Measurements from ENCODE around the gene IL10RA. TPM values are rescaled to one million over a fixed set of nuclear protein-coding genes. Genes with fewer than 3 reads are reported as not detected.
A peak's percentile ranks its signal among the peaks of the same experiment; 100 is the strongest.

Gene IL10RA
- total and polyA plus RNA-seq, 7 experiments from 2014 or later, result 85.2 to 300 (median 171) TPM

DNA sequence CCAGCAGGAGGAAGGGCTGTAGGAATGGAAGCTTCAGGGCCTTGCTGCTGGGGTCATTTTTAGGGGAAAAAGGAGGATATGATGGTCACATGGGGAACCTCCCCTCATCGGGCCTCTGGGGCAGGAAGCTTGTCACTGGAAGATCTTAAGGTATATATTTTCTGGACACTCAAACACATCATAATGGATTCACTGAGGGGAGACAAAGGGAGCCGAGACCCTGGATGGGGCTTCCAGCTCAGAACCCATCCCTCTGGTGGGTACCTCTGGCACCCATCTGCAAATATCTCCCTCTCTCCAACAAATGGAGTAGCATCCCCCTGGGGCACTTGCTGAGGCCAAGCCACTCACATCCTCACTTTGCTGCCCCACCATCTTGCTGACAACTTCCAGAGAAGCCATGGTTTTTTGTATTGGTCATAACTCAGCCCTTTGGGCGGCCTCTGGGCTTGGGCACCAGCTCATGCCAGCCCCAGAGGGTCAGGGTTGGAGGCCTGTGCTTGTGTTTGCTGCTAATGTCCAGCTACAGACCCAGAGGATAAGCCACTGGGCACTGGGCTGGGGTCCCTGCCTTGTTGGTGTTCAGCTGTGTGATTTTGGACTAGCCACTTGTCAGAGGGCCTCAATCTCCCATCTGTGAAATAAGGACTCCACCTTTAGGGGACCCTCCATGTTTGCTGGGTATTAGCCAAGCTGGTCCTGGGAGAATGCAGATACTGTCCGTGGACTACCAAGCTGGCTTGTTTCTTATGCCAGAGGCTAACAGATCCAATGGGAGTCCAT is 14.1 kb downstream of the IL10RA start:
- CTCF ChIA-PET, result interaction anchor here (0.8 to 4.0 kb wide), 10 partner anchors 9 to 177 kb away, joined by 3 to 29 read pairs (median 6); partner anchors contain the start of gene IL10RA
- H3K27me3 ChIP-seq (ENCODE audit: control insufficient read depth in 2 of 2, insufficient read depth in 2 of 2, low read length in 2 of 2), result no peaks in the 10 kb centered on the region
- no peak overlapping the region for H3K4me3 ChIP-seq (ENCODE audit: low read length)
- Mint-ChIP-seq H3K27ac (peak overlapping the region; percentile 77 to 98 (median 86)), H3K4me1 (peaks cover 52 to 96% (median 62%) of the 10 kb centered on the region in 7 donors), H3K4me3 (peak overlapping the region in 2 of 10 donors; percentile 63 to 82), H3K36me3 (peaks cover 22 to 65% (median 37%) of the 10 kb centered on the region in 5 donors), H3K27me3 (no peaks in the 10 kb centered on the region), H3K9me3 (peaks cover 0 to 8% (median 2%) of the 10 kb centered on the region in 11 donors)
- H3K9me3 ChIP-seq (ENCODE audit: control insufficient read depth in 2 of 3, low read length in 3 of 3), result no peaks in the 10 kb centered on the region
- H3K4me1 ChIP-seq (ENCODE audit: control insufficient read depth in 2 of 2, insufficient read depth in 2 of 2, low read length in 2 of 2), result peaks cover 45 to 96% of the 10 kb centered on the region in 2 donors
- DNase-seq (no peak), ATAC-seq (no peak)
- POLR2A ChIA-PET, result interaction anchor here (1.0 to 15.8 kb wide), 9 partner anchors 11 to 52 kb away, joined by 3 to 255 read pairs (median 37); partner anchors contain the start of gene IL10RA
- H3K27ac ChIP-seq (ENCODE audit: low read depth, low read length), result peak overlapping the region; percentile 58
- peaks cover 24 to 55% (median 29%) of the 10 kb centered on the region in 3 experiments for H3K36me3 ChIP-seq (ENCODE audit: control insufficient read depth in 2 of 3, insufficient read depth in 3 of 3, low read length in 3 of 3)
- intact Hi-C loops (cut with micrococcal nuclease), result loop anchor here in 1 of 2 donors (2.0 to 10.0 kb wide), 3 partner anchors 17 to 435 kb away; partner anchors contain the start of genes JAML and KMT2A

DNA sequence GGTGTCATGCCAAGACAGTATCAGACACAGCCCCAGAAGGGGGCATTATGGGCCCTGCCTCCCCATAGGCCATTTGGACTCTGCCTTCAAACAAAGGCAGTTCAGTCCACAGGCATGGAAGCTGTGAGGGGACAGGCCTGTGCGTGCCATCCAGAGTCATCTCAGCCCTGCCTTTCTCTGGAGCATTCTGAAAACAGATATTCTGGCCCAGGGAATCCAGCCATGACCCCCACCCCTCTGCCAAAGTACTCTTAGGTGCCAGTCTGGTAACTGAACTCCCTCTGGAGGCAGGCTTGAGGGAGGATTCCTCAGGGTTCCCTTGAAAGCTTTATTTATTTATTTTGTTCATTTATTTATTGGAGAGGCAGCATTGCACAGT is 14.6 kb downstream of the IL10RA start:
- H3K4me3 Mint-ChIP-seq, result peak overlapping the region in 3 of 10 donors; percentile 5 to 82 (median 66)
- peak overlapping the region in 7 of 9 donors; percentile 36 to 98 (median 88) for H3K27ac Mint-ChIP-seq
- no peaks in the 10 kb centered on the region for H3K27me3 ChIP-seq (ENCODE audit: control insufficient read depth in 2 of 2, insufficient read depth in 2 of 2, low read length in 2 of 2)
- DNase-seq (no peak), ATAC-seq (no peak)
- H3K9me3 ChIP-seq (ENCODE audit: control insufficient read depth in 2 of 3, low read length in 3 of 3), result no peaks in the 10 kb centered on the region
- H3K36me3 Mint-ChIP-seq, result peaks cover 18 to 64% (median 34%) of the 10 kb centered on the region in 5 donors
- H3K4me3 ChIP-seq (ENCODE audit: low read length), result no peak overlapping the region
- no peaks in the 10 kb centered on the region for H3K27me3 Mint-ChIP-seq
- peaks cover 58 to 96% (median 67%) of the 10 kb centered on the region in 7 donors for H3K4me1 Mint-ChIP-seq
- H3K9me3 Mint-ChIP-seq, result peaks cover 0 to 8% (median 2%) of the 10 kb centered on the region in 11 donors
- intact Hi-C loops (cut with micrococcal nuclease), result loop anchor here in 1 of 2 donors (2.0 to 10.0 kb wide), 3 partner anchors 16 to 434 kb away; partner anchors contain the start of genes JAML and KMT2A
- H3K27ac ChIP-seq (ENCODE audit: low read depth, low read length), result peak overlapping the region; percentile 58
- peaks cover 47 to 96% of the 10 kb centered on the region in 2 donors for H3K4me1 ChIP-seq (ENCODE audit: control insufficient read depth in 2 of 2, insufficient read depth in 2 of 2, low read length in 2 of 2)
- CTCF ChIA-PET, result interaction anchor here (0.9 to 4.0 kb wide), 8 partner anchors 11 to 178 kb away, joined by 3 to 29 read pairs (median 6); partner anchors contain the start of gene IL10RA
- POLR2A ChIA-PET, result interaction anchor here (1.0 to 15.8 kb wide), 9 partner anchors 11 to 51 kb away, joined by 3 to 255 read pairs (median 37); partner anchors contain the start of gene IL10RA
- H3K36me3 ChIP-seq (ENCODE audit: control insufficient read depth in 2 of 3, insufficient read depth in 3 of 3, low read length in 3 of 3), result peaks cover 18 to 49% (median 24%) of the 10 kb centered on the region in 3 experiments

DNA sequence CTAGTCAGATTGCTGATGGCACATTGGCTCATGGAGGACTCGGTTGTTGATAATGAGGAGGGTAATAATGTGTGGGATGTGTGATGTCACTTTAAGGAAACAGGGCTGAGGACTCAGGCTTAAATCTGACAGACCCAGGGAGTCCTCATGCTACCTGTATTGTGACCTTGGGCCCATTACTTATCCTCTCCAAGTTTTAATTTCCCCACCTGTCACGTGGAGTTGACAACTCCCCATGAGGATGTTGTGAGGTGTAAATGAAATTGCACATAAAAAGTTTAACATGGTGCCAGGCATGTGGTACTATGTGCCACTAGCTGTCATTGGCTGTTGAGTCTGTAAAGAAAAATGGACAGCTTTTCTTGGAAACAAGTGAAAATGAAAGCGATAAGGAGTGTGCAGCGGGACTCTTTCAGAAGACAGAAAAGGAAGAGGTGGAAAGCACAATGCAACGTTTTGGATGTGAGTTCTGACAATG is 15.3 kb downstream of the IL10RA start:
- peaks cover 65 to 97% (median 69%) of the 10 kb centered on the region in 7 donors for H3K4me1 Mint-ChIP-seq
- peak; percentile 34 for ATAC-seq
- CTCF ChIA-PET, result interaction anchor here (0.7 to 4.0 kb wide), 8 partner anchors 12 to 945 kb away, joined by 3 to 29 read pairs (median 4); partner anchors contain the start of gene IL10RA
- H3K4me3 Mint-ChIP-seq, result peak overlapping the region; percentile 14 to 82 (median 51)
- peak overlapping the region; percentile 79 to 98 (median 88) for H3K27ac Mint-ChIP-seq
- peaks cover 16 to 63% (median 32%) of the 10 kb centered on the region in 5 donors for H3K36me3 Mint-ChIP-seq
- Histone ChIP-seq H3K4me1 (ENCODE audit: control insufficient read depth in 2 of 2, insufficient read depth in 2 of 2, low read length in 2 of 2) (peaks cover 52 to 96% of the 10 kb centered on the region in 2 donors), H3K9me3 (ENCODE audit: control insufficient read depth in 2 of 3, low read length in 3 of 3) (no peaks in the 10 kb centered on the region), H3K27ac (ENCODE audit: low read depth, low read length) (peak overlapping the region; percentile 58), H3K27me3 (ENCODE audit: control insufficient read depth in 2 of 2, insufficient read depth in 2 of 2, low read length in 2 of 2) (no peaks in the 10 kb centered on the region), H3K36me3 (ENCODE audit: control insufficient read depth in 2 of 3, insufficient read depth in 3 of 3, low read length in 3 of 3) (peaks cover 17 to 42% (median 18%) of the 10 kb centered on the region in 3 experiments), H3K4me3 (ENCODE audit: low read length) (peak overlapping the region; percentile 23)
- peak in 1 of 9 donors; percentile 21 for DNase-seq
- H3K27me3 Mint-ChIP-seq, result no peaks in the 10 kb centered on the region
- peaks cover 0 to 8% (median 2%) of the 10 kb centered on the region in 11 donors for H3K9me3 Mint-ChIP-seq
- POLR2A ChIA-PET, result interaction anchor here (0.5 to 15.8 kb wide), 11 partner anchors 10 to 154 kb away, joined by 3 to 255 read pairs (median 21); partner anchors contain the start of gene IL10RA
- intact Hi-C loops (cut with micrococcal nuclease), result loop anchor here in 1 of 2 donors (2.0 to 10.0 kb wide), 3 partner anchors 15 to 433 kb away; partner anchors contain the start of genes JAML and KMT2A

DNA sequence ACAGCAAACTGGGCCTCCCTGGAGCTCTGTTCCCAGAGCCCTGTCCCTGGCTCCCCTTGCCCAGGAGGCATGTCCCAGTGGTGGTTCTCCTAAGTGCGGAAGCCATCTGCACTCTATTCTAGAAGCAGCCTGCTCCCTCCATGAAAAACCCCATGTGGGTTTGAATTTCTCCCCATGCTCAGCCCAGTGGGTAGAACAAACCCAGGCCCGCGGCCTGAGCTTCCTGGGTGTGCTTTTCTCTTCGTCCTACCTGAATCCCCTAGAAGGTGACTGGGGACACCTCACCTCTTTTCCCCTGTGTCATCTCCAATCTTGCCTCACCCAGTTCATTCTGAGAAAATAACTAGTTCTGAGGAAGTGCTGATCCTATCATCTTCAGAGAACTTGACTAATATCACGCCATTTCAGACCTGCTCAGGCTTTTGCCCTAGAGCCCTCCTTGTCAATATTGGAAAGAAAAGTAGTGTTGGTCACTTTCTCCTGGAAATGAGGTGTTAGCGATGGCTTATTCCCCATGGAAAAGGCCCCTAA is 15.9 kb downstream of the IL10RA start:
- Mint-ChIP-seq H3K4me1 (peaks cover 66 to 97% (median 73%) of the 10 kb centered on the region in 7 donors), H3K27ac (peak overlapping the region; percentile 79 to 98 (median 88)), H3K4me3 (peak overlapping the region; percentile 14 to 82 (median 59)), H3K36me3 (peaks cover 14 to 63% (median 27%) of the 10 kb centered on the region in 5 donors), H3K9me3 (peaks cover 0 to 8% (median 2%) of the 10 kb centered on the region in 11 donors), H3K27me3 (no peaks in the 10 kb centered on the region)
- H3K4me1 ChIP-seq (ENCODE audit: control insufficient read depth in 2 of 2, insufficient read depth in 2 of 2, low read length in 2 of 2), result peaks cover 57 to 96% of the 10 kb centered on the region in 2 donors
- H3K36me3 ChIP-seq (ENCODE audit: control insufficient read depth in 2 of 3, insufficient read depth in 3 of 3, low read length in 3 of 3), result peaks cover 11 to 37% (median 13%) of the 10 kb centered on the region in 3 experiments
- CTCF ChIA-PET, result interaction anchor here (0.7 to 4.0 kb wide), 7 partner anchors 15 to 945 kb away, joined by 3 to 29 read pairs (median 4); partner anchors contain the start of gene IL10RA
- intact Hi-C loops (cut with micrococcal nuclease), result loop anchor here (1.0 to 10.0 kb wide), 8 partner anchors 10 to 433 kb away; partner anchors contain the start of genes JAML (in 1 of the 2) and KMT2A (in 1 of the 2)
- H3K4me3 ChIP-seq (ENCODE audit: low read length), result peak overlapping the region; percentile 23
- peak in 1 of 9 donors; percentile 60 for DNase-seq
- POLR2A ChIA-PET, result interaction anchor here (0.5 to 15.8 kb wide), 12 partner anchors 10 to 154 kb away, joined by 3 to 255 read pairs (median 14); partner anchors contain the start of gene IL10RA
- ATAC-seq, result peak; percentile 24
- H3K27me3 ChIP-seq (ENCODE audit: control insufficient read depth in 2 of 2, insufficient read depth in 2 of 2, low read length in 2 of 2), result no peaks in the 10 kb centered on the region
- peak overlapping the region; percentile 58 for H3K27ac ChIP-seq (ENCODE audit: low read depth, low read length)
- H3K9me3 ChIP-seq (ENCODE audit: control insufficient read depth in 2 of 3, low read length in 3 of 3), result no peaks in the 10 kb centered on the region

DNA sequence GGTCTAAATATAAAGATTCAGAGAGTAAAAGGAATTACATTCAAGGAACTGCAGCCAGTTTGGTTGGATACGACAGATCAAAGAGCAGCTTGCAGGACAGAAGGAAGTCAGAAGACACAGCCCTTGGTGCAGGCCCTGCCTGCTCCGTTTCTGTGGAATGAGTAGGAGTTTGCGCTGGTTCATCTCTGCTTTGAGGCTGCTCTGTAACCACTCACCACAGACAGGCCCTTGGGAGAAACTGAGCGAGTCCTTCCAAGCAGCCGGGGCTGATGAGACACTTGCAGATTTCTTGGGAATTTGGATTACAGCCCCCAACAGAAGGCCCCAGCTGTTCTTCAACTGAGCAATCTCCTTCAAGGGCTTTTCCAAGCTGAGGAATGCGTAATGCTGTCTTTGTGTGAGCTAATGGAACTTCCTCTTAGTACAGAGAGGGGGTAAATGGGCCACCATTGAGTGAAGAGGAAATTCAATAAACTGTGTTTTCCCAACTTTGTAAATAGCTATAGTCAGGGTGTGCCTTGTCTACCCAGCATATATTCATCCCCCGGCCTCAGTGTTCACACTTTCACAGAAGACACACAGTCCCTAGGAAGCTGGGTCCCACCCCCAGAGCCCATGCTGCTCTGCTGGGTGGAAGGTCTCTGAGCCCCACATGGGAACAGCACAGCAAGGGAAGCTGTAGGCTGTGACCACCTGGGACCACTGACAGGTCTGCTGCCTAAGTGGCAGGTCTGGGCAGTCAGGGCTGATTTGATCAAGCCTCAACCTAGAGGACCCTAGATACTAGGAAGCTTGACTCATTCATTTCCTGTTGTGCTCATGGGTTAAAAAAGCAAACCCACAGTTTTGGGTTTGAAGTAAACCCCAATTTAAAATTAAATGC is 16.6 kb downstream of the IL10RA start:
- peak in 1 of 9 donors; percentile 70 for DNase-seq
- Mint-ChIP-seq H3K4me1 (peaks cover 66 to 97% (median 80%) of the 10 kb centered on the region in 7 donors), H3K27me3 (no peaks in the 10 kb centered on the region), H3K9me3 (peaks cover 0 to 8% (median 0%) of the 10 kb centered on the region in 11 donors), H3K4me3 (peak overlapping the region; percentile 1 to 82 (median 60)), H3K27ac (peak overlapping the region; percentile 51 to 98 (median 87)), H3K36me3 (peaks cover 7 to 57% (median 20%) of the 10 kb centered on the region in 5 donors)
- Histone ChIP-seq H3K4me1 (ENCODE audit: control insufficient read depth in 2 of 2, insufficient read depth in 2 of 2, low read length in 2 of 2) (peaks cover 64 to 96% of the 10 kb centered on the region in 2 donors), H3K4me3 (ENCODE audit: low read length) (peak overlapping the region; percentile 23), H3K27ac (ENCODE audit: low read depth, low read length) (peak overlapping the region; percentile 58), H3K9me3 (ENCODE audit: control insufficient read depth in 2 of 3, low read length in 3 of 3) (no peaks in the 10 kb centered on the region), H3K27me3 (ENCODE audit: control insufficient read depth in 2 of 2, insufficient read depth in 2 of 2, low read length in 2 of 2) (no peaks in the 10 kb centered on the region), H3K36me3 (ENCODE audit: control insufficient read depth in 2 of 3, insufficient read depth in 3 of 3, low read length in 3 of 3) (peaks cover 4 to 30% (median 6%) of the 10 kb centered on the region in 3 experiments)
- intact Hi-C loops (cut with micrococcal nuclease), result loop anchor here (1.0 to 10.0 kb wide), 9 partner anchors 10 to 432 kb away; partner anchors contain the start of genes JAML (in 1 of the 2) and KMT2A (in 1 of the 2)
- POLR2A ChIA-PET, result interaction anchor here (0.5 to 15.8 kb wide), 11 partner anchors 9 to 158 kb away, joined by 3 to 255 read pairs (median 21); partner anchors contain the start of gene IL10RA
- peak; percentile 55 for ATAC-seq
- CTCF ChIA-PET, result interaction anchor here (1.1 to 4.0 kb wide), 8 partner anchors 13 to 194 kb away, joined by 3 to 29 read pairs (median 5); partner anchors contain the start of gene IL10RA

Data from naive thymus-derived CD4-positive, alpha-beta T cell (primary cell).